Stimulated activated naive CD8-positive, alpha-beta T cell treated with anti-CD3 and anti-CD28 coated beads, Interleukin-15, Interleukin-2, amounts not matched to agents 100 U/mL and 50 U/mL, for 24 hours (primary cell): ENCODE results near the gene ETV3.

Experiments
- ATAC-seq: fragments of 150-1000 bp; cut with Tn5 transposase; one replicate; pipeline ENCODE4 v1.10.0; 2021
- DNase-seq: peaks from one replicate; pipeline ENCODE4 v3.0.0; 2021

ETV3 gene

GRCh38 chr1:157137408-157138219 lies 581 bp downstream of the ETV3 start:
- DNase-seq (no peak), ATAC-seq (no peak)

- no peak for ATAC-seq
These were observed 1.2 kb downstream of the ETV3 start for GRCh38 chr1:157137046-157137407.

GRCh38 chr1:157136133-157136532 lies 2.1 kb downstream of the ETV3 start:
- ATAC-seq (no peak), DNase-seq (peak; percentile 14)

More at GRCh38 chr1:157137046-157137407, 1.2 kb downstream of the ETV3 start:
- DNase-seq = no peak

GRCh38 chr1:157135646-157136045 lies 2.5 kb downstream of the ETV3 start:
- DNase-seq (no peak), ATAC-seq (no peak)

GRCh38 chr1:157135070-157135469 lies 3.1 kb downstream of the ETV3 start:
- ATAC-seq (no peak), DNase-seq (no peak)

- ATAC-seq = no peak
- DNase-seq = no peak
These were observed 3.8 kb downstream of the ETV3 start for GRCh38 chr1:157134442-157134841.

GRCh38 chr1:157133426-157133825 lies 4.8 kb downstream of the ETV3 start:
- DNase-seq = no peak
- peak; percentile 52 for ATAC-seq

- DNase-seq (no peak), ATAC-seq (no peak)
These were observed 5.5 kb downstream of the ETV3 start for GRCh38 chr1:157132616-157133167.

GRCh38 chr1:157132111-157132510 lies 6.1 kb downstream of the ETV3 start:
- ATAC-seq = no peak
- DNase-seq = no peak

GRCh38 chr1:157131281-157131680 lies 6.9 kb downstream of the ETV3 start:
- DNase-seq = no peak
- ATAC-seq = no peak

GRCh38 chr1:157124855-157125254 lies 13.3 kb downstream of the ETV3 start:
- ATAC-seq (no peak), DNase-seq (no peak)

- DNase-seq (no peak), ATAC-seq (no peak)
These were observed 18.7 kb downstream of the ETV3 start for GRCh38 chr1:157119448-157119847.

- ATAC-seq = no peak
- DNase-seq = no peak
These were observed 19.2 kb downstream of the ETV3 start for GRCh38 chr1:157119008-157119407.

GRCh38 chr1:157117527-157118057 lies 20.6 kb downstream of the ETV3 start:
- ATAC-seq (no peak), DNase-seq (no peak)

GRCh38 chr1:157116737-157117103 lies 21.5 kb downstream of the ETV3 start:
- ATAC-seq (no peak), DNase-seq (no peak)

GRCh38 chr1:157115851-157116736 lies 22.1 kb downstream of the ETV3 start:
- DNase-seq (no peak), ATAC-seq (no peak)

GRCh38 chr1:157115429-157115838 lies 22.8 kb downstream of the ETV3 start:
- DNase-seq (no peak), ATAC-seq (no peak)

- ATAC-seq (no peak), DNase-seq (no peak)
These were observed 23.7 kb downstream of the ETV3 start for GRCh38 chr1:157114183-157115121.

GRCh38 chr1:157113631-157114030 lies 24.6 kb downstream of the ETV3 start:
- no peak for ATAC-seq
- no peak for DNase-seq

GRCh38 chr1:157113106-157113505 lies 25.1 kb downstream of the ETV3 start:
- ATAC-seq = no peak
- no peak for DNase-seq

GRCh38 chr1:157112186-157112867 lies 25.9 kb downstream of the ETV3 start:
- DNase-seq (no peak), ATAC-seq (no peak)
